ENCODE measurements around the gene ZNF335. TPM values are rescaled to one million over a fixed set of nuclear protein-coding genes. Genes with fewer than 3 reads are reported as not detected.

Gene ZNF335
- total RNA-seq, 2 donors from 2014 or later = 12.6 to 13.7 TPM

DNA sequence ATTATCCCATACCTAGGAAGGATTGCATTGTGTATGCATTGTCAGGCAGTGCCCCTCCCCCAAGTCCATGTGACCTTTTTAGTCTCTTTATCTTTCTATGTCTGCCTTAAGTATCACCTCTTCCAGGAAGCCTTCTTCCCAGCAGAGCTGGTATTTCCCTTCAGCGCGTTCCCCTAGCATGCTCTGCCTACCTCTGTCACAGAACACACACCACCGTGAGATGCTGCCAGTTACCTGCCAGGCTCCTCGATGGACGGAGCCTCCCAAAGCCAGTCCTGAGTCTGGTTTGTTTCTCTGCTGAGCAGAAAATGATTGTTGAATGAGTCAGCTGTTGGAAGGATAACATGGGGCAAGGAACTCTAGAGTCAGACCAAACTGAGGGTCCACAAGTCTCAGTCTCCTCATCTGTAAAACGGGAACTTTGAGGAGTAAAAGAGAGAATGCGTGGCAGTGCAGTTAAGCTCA lies 11.3 kb upstream of the ZNF335 start:
- intact Hi-C loops (cut with DNase I) = no loop called here
- peak; percentile 31 for DNase-seq (ENCODE audit: low spot score)

GRCh38 chr20:45981261-45981660 lies 9.3 kb upstream of the ZNF335 start:
- DNase-seq (ENCODE audit: low spot score) = peak; percentile 55
- intact Hi-C loops (cut with DNase I) = no loop called here

DNA sequence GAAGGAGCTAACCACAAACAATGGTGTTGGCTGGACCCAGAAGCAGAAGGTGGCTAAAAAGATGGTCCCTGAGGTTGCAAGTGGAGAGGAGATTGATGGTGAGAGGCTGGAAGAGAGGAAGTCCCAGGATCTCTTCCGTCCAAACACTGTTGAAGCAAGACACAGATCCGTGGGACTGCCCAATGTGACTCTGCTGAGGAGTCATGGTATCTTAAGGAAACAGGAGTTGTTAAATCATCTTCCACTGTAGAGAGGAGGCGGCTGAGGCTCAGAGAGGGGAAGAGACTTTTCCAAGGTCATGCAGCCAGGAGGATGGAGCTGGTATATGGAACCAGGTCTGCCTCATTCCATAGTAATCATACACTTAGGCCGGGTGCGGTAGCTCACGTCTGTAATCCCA lies 4.1 kb upstream of the ZNF335 start:
- peak; percentile 15 for DNase-seq (ENCODE audit: low spot score)
- intact Hi-C loops (cut with DNase I) = no loop called here

- intact Hi-C loops (cut with DNase I) = no loop called here
- DNase-seq (ENCODE audit: low spot score) = peak; percentile 73
These were observed 3.7 kb upstream of the ZNF335 start for GRCh38 chr20:45975686-45976085.

DNA sequence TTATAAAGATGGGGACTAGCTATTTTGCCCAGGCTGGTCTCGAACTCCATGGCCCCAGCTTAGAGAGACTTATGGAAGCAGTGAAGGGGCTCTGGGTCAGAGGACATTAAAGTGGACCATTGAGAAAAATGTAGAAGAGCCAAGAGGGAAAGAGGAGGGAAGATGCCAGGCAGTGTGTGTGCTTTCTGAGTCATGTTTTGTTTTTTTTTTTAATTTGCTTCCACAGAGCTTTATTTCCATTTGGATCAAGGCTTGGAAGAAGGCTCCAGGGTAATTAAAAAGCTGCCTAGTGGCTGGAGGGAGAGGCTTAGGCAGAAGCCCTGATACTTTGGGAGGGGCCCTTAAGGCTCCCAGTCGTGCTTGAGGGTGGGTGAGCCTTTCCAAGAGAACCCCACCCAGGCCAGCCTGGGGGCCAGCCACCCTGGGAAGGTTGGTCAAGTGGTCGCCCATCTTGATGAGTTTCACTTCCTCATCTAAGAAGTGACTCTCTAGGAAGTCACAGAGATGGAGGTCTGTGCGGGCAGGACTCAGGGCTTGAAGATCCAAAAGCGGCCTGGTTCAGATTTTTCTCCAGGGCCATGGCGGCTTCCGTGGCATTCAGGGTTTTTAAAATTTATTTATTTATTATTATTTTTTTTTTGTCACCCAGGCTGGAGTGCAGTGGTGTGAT lies 3.0 kb upstream of the ZNF335 start:
- intact Hi-C loops (cut with DNase I) = no loop called here
- DNase-seq (ENCODE audit: low spot score) = peak; percentile 80

DNA sequence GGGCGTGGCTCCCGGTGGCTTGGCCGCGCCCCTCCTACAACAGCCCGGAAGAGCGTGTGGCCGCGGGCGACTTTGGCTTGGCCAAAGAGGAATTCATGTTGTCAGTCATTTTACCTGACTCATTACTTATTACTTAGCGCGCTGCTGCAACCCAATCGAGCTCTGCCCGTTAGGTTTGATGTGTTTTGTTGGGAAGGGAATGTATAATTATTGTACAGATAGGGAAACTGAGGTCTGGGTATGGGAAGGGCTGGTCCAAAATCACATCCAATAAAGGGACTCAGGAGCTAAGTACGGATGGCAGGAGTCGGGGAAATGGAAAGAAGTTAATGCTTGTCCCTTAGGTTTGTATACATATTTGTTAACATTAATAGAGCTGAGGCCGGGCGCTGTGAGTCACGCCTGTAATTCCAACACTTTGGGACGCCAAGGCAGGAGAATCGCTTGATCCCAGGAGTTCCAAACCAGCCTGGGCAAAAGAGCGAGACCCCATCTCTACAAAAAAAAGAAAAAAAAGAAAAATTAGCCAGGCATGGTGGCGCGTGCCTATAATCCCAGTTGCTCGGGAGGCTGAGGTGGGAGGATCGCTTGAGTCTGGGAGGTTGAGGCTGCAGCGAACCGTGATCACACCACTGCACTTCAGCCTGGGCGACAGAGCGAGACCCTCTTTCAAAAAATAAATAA lies 639 bp upstream of the ZNF335 start:
- intact Hi-C loops (cut with DNase I) = no loop called here
- DNase-seq (ENCODE audit: low spot score) = peak; percentile 98

DNA sequence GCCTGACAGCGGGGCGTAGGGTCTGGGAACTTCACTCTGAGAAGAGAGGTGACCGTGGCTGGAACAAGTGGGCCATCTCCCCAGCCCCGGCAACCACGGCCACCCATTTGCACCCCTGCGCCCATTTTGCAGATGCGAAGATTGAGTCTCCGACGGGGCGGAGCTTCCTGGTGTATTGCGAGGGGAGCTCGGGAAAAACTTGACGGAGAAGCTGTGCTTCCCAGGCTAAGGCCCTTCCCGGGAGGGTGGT lies 653 bp downstream of the ZNF335 start:
- intact Hi-C loops (cut with DNase I) = no loop called here
- no peak for DNase-seq (ENCODE audit: low spot score)

GRCh38 chr20:45970646-45971424 lies 1.2 kb downstream of the ZNF335 start:
- intact Hi-C loops (cut with DNase I) = no loop called here
- DNase-seq (ENCODE audit: low spot score) = peak; percentile 87

GRCh38 chr20:45969712-45970634 lies 2.0 kb downstream of the ZNF335 start:
- DNase-seq (ENCODE audit: low spot score) = peak; percentile 75
- intact Hi-C loops (cut with DNase I) = loop anchor here in 1 of 2 donors (10.0 kb wide), 1 partner anchor 155 kb away; the partner anchor contains the start of gene UBE2C

- DNase-seq (ENCODE audit: low spot score) = peak; percentile 83
- intact Hi-C loops (cut with DNase I) = loop anchor here in 1 of 2 donors (10.0 kb wide), 1 partner anchor 154 kb away; the partner anchor contains the start of gene UBE2C
These were observed 2.9 kb downstream of the ZNF335 start for GRCh38 chr20:45968801-45969711.

DNA sequence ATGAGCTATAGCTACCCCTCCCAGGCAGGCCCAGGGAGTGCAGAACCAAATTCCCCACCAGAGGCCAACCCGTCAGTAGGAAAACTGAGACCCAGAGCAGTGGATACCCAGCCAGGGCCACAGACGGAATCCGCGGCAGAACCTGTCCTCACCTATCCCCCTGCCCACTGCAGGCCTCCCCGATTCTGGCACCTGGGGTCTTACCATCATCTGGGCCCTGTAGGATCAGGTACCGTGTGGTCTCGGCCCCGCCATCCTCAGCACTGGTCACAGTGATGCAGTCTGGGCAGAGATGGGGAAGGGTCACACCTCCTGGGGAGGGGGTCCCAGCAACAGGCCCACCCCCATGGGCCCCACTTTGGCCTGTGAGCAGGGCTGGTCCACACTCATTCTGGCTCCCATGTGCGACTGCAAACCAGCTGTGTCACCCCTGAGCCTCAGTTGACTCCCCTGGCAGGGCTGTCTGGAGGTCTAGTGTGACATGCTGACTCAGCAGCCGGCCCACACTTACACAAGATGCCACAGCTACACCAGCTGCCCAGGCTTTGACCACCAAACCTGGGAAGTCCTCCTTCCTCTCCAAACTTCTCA lies 3.8 kb downstream of the ZNF335 start:
- peak; percentile 79 for DNase-seq (ENCODE audit: low spot score)
- intact Hi-C loops (cut with DNase I) = loop anchor here in 1 of 2 donors (10.0 kb wide), 1 partner anchor 153 kb away; the partner anchor contains the start of gene UBE2C

GRCh38 chr20:45967551-45968080 lies 4.4 kb downstream of the ZNF335 start:
- intact Hi-C loops (cut with DNase I) = loop anchor here in 1 of 2 donors (10.0 kb wide), 1 partner anchor 153 kb away; the partner anchor contains the start of gene UBE2C
- DNase-seq (ENCODE audit: low spot score) = peak; percentile 66

DNA sequence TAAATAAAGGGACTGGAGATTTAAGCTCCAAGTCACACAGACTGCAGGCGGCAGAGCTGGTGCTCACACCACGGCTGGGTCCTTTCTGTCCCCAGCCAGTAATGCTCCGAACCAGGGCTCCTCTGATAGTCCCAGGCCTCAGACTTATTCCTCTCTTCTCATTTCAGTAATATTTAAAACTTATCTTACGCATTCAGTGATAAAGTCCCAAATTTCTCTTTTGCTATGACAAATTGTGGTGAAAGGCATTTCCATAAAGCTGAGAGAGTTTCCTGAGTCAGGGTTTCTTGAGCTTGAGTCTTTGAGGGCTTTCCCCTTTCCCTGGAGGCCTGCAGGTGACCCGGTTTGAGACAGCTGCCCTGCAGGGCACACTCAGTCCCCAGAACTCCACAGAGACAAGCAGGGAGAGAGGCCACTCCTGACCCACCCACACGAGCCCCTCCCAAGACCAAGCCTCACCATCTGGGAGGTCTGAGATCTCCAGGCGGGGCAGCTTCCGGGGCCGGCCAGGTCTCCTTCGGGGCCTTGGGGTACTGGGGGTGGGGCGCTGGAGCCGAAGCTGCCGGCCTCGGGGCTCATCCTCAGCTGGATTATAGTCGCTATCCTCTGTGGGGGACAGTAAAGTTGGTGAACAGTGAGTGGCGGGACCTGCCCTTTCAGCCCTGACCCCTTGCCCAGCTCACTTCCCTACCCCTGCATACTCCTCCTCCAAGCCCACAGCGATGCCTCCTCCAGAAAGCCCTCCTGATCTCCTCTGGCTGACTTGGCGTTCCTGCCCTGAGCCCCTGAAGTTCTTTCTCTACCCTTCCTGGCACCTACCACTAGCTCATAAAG lies 6.6 kb downstream of the ZNF335 start:
- intact Hi-C loops (cut with DNase I) = loop anchor here in 1 of 2 donors (10.0 kb wide), 1 partner anchor 151 kb away; the partner anchor contains the start of gene UBE2C
- peak; percentile 78 for DNase-seq (ENCODE audit: low spot score)

DNA sequence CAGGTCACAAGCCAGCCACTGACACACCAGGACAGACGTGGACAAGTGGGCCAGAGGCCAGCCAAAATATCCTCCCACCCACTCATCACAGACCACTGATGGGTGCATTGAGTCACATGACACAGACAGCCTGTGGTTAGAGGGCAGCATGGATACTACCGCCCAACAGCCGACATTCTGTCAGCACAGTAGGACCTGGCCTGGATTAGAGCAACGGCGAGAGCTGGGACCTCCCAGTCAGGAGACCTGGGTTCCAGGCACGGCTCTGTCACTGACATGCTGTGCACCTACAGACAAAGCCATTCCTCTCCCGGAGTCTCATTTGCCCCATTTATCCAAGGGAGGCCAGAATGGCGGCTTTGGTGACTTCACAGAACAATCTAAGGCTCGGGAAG lies 8.0 kb downstream of the ZNF335 start:
- intact Hi-C loops (cut with DNase I) = loop anchor here in 1 of 2 donors (10.0 kb wide), 1 partner anchor 149 kb away; the partner anchor contains the start of gene UBE2C
- DNase-seq (ENCODE audit: low spot score) = peak; percentile 62

DNA sequence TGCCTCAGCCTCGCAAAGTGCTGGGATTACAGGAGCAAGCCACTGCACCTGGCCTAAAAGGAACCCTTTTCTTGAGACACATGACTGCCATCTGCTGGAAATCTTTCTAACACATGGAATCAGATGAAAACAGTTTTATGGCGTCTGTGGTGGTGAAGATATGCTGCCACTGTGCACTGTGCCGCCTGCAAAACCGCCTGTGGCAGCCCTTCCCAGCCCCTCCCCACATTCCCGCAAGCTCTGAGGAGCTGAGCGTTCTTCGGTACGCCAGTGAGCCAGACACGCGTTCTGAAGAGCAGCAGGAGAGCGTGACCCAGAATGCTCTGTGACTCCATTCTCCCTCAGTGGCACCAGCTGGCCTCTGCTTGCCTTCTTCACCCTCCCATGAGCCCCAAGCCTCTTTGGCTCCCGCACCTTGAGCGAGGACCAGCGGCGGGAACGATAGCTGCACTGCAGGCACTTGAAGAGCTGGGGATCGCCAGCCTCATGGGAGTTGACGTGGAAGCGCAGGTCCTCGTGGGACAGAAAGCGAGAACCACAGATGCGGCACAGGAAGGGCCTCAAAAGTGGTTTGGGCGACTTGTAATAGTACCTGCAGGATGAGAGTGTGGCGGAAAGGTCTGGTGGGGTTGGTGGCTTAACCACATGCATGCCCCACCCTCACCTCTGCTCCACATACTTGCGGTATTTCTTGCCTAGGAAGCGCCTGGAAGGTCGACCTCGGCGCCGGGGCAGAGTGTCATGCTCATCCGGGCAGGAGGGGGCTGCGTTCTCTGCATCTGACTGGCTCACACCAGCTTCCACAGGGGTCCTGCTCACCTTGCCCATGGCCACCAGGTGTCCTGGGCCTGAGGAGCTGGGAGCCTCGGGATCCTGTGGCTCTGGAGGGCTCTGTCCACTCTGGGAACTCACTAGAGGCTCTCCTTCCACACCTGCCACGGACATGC lies 8.7 kb downstream of the ZNF335 start:
- intact Hi-C loops (cut with DNase I) = loop anchor here in 1 of 2 donors (10.0 kb wide), 1 partner anchor 149 kb away; the partner anchor contains the start of gene UBE2C
- peak; percentile 74 for DNase-seq (ENCODE audit: low spot score)

Measured in posterior vena cava (tissue), 2 donors.